ENCODE measurements around the gene ARMC10. TPM values are rescaled to one million over a fixed set of nuclear protein-coding genes. Genes with fewer than 3 reads are reported as not detected.
"Not testable (repeated sequence)": the region's sequence is repeated elsewhere in the genome, so short reads cannot be mapped to it uniquely, and the experiment has no call there.

ARMC10 gene
- polyA plus RNA-seq, 4 donors: 8.9 to 33.5 (median 17.4) TPM

- not testable (repeated sequence) for H3K4me3 ChIP-seq (ENCODE audit: low read depth in 1 of 3, low read length in 3 of 3); H3K36me3 ChIP-seq (ENCODE audit: control insufficient read depth in 3 of 3, insufficient read depth in 2 of 3, low read depth in 1 of 3, low read length in 3 of 3); H3K4me1 ChIP-seq (ENCODE audit: control insufficient read depth in 3 of 3, insufficient read depth in 2 of 3, low read depth in 1 of 3, low read length in 2 of 3); H3K27ac ChIP-seq (ENCODE audit: low read depth in 1 of 3, low read length in 2 of 3); DNase-seq; FAIRE-seq; H3K9me3 ChIP-seq (ENCODE audit: control insufficient read depth in 2 of 2, insufficient read depth in 1 of 2, low read depth in 1 of 2, low read length in 1 of 2); H3K27me3 ChIP-seq (ENCODE audit: control insufficient read depth in 3 of 3, insufficient read depth in 3 of 3, low read length in 3 of 3)
- WGBS, 3 donors: 63 to 96% (median 71%) methylated on average over 1 of the region's 1 CpG
Observed at GRCh38 chr7:103041815-103042214, 33.1 kb upstream of the ARMC10 start.

GRCh38 chr7:103048833-103049232, 26.1 kb upstream of the ARMC10 start:
- WGBS, 3 donors: 67 to 85% (median 70%) methylated on average over 2 of the region's 2 CpGs
- peaks cover 0 to 8% of the 10 kb centered on the region in 2 donors for H3K9me3 ChIP-seq (ENCODE audit: control insufficient read depth in 2 of 2, insufficient read depth in 1 of 2, low read depth in 1 of 2, low read length in 1 of 2)
- H3K4me1 ChIP-seq (ENCODE audit: control insufficient read depth in 3 of 3, insufficient read depth in 2 of 3, low read depth in 1 of 3, low read length in 2 of 3): no peaks in the 10 kb centered on the region
- DNase-seq (no peak), FAIRE-seq (no peak)
- H3K36me3 ChIP-seq (ENCODE audit: control insufficient read depth in 3 of 3, insufficient read depth in 2 of 3, low read depth in 1 of 3, low read length in 3 of 3): no peaks in the 10 kb centered on the region
- no peak overlapping the region for H3K27ac ChIP-seq (ENCODE audit: low read depth in 1 of 3, low read length in 2 of 3)
- H3K27me3 ChIP-seq (ENCODE audit: control insufficient read depth in 3 of 3, insufficient read depth in 3 of 3, low read length in 3 of 3): no peaks in the 10 kb centered on the region
- no peak overlapping the region for H3K4me3 ChIP-seq (ENCODE audit: low read depth in 1 of 3, low read length in 3 of 3)

GRCh38 chr7:103051519-103051918, 23.4 kb upstream of the ARMC10 start:
- H3K4me1 ChIP-seq (ENCODE audit: control insufficient read depth in 3 of 3, insufficient read depth in 2 of 3, low read depth in 1 of 3, low read length in 2 of 3): no peaks in the 10 kb centered on the region
- FAIRE-seq (no peak), DNase-seq (no peak)
- H3K9me3 ChIP-seq (ENCODE audit: control insufficient read depth in 2 of 2, insufficient read depth in 1 of 2, low read depth in 1 of 2, low read length in 1 of 2): peaks cover 0 to 8% of the 10 kb centered on the region in 2 donors
- H3K36me3 ChIP-seq (ENCODE audit: control insufficient read depth in 3 of 3, insufficient read depth in 2 of 3, low read depth in 1 of 3, low read length in 3 of 3): no peaks in the 10 kb centered on the region
- WGBS, 3 donors: 90 to 94% (median 91%) methylated on average over 6 of the region's 6 CpGs
- H3K4me3 ChIP-seq (ENCODE audit: low read depth in 1 of 3, low read length in 3 of 3): no peak overlapping the region
- no peaks in the 10 kb centered on the region for H3K27me3 ChIP-seq (ENCODE audit: control insufficient read depth in 3 of 3, insufficient read depth in 3 of 3, low read length in 3 of 3)
- no peak overlapping the region for H3K27ac ChIP-seq (ENCODE audit: low read depth in 1 of 3, low read length in 2 of 3)

GRCh38 chr7:103056006-103056405, 18.9 kb upstream of the ARMC10 start:
- FAIRE-seq; DNase-seq; H3K36me3 ChIP-seq (ENCODE audit: control insufficient read depth in 3 of 3, insufficient read depth in 2 of 3, low read depth in 1 of 3, low read length in 3 of 3); H3K4me3 ChIP-seq (ENCODE audit: low read depth in 1 of 3, low read length in 3 of 3); H3K27ac ChIP-seq (ENCODE audit: low read depth in 1 of 3, low read length in 2 of 3); H3K27me3 ChIP-seq (ENCODE audit: control insufficient read depth in 3 of 3, insufficient read depth in 3 of 3, low read length in 3 of 3); H3K4me1 ChIP-seq (ENCODE audit: control insufficient read depth in 3 of 3, insufficient read depth in 2 of 3, low read depth in 1 of 3, low read length in 2 of 3); H3K9me3 ChIP-seq (ENCODE audit: control insufficient read depth in 2 of 2, insufficient read depth in 1 of 2, low read depth in 1 of 2, low read length in 1 of 2): not testable (repeated sequence)
- 80 to 90% (median 88%) methylated on average over 1 of the region's 1 CpG for WGBS, 3 donors

GRCh38 chr7:103058122-103058521, 16.8 kb upstream of the ARMC10 start:
- no peak for DNase-seq
- no peaks in the 10 kb centered on the region for H3K36me3 ChIP-seq (ENCODE audit: control insufficient read depth in 3 of 3, insufficient read depth in 2 of 3, low read depth in 1 of 3, low read length in 3 of 3)
- no peak for FAIRE-seq
- no peak overlapping the region for H3K4me3 ChIP-seq (ENCODE audit: low read depth in 1 of 3, low read length in 3 of 3)
- H3K27ac ChIP-seq (ENCODE audit: low read depth in 1 of 3, low read length in 2 of 3): no peak overlapping the region
- no peaks in the 10 kb centered on the region for H3K27me3 ChIP-seq (ENCODE audit: control insufficient read depth in 3 of 3, insufficient read depth in 3 of 3, low read length in 3 of 3)
- H3K9me3 ChIP-seq (ENCODE audit: control insufficient read depth in 2 of 2, insufficient read depth in 1 of 2, low read depth in 1 of 2, low read length in 1 of 2): no peaks in the 10 kb centered on the region
- no peaks in the 10 kb centered on the region for H3K4me1 ChIP-seq (ENCODE audit: control insufficient read depth in 3 of 3, insufficient read depth in 2 of 3, low read depth in 1 of 3, low read length in 2 of 3)

- DNase-seq (no peak), FAIRE-seq (no peak)
- Histone ChIP-seq H3K36me3 (ENCODE audit: control insufficient read depth in 3 of 3, insufficient read depth in 2 of 3, low read depth in 1 of 3, low read length in 3 of 3) (no peaks in the 10 kb centered on the region), H3K27me3 (ENCODE audit: control insufficient read depth in 3 of 3, insufficient read depth in 3 of 3, low read length in 3 of 3) (no peaks in the 10 kb centered on the region), H3K9me3 (ENCODE audit: control insufficient read depth in 2 of 2, insufficient read depth in 1 of 2, low read depth in 1 of 2, low read length in 1 of 2) (no peaks in the 10 kb centered on the region), H3K4me1 (ENCODE audit: control insufficient read depth in 3 of 3, insufficient read depth in 2 of 3, low read depth in 1 of 3, low read length in 2 of 3) (no peaks in the 10 kb centered on the region), H3K27ac (ENCODE audit: low read depth in 1 of 3, low read length in 2 of 3) (no peak overlapping the region), H3K4me3 (ENCODE audit: low read depth in 1 of 3, low read length in 3 of 3) (no peak overlapping the region)
- 50 to 61% (median 56%) methylated on average over 2 of the region's 2 CpGs for WGBS, 3 donors
Observed at GRCh38 chr7:103059471-103059870, 15.5 kb upstream of the ARMC10 start.

- Histone ChIP-seq H3K27ac (ENCODE audit: low read depth in 1 of 3, low read length in 2 of 3) (no peak overlapping the region), H3K27me3 (ENCODE audit: control insufficient read depth in 3 of 3, insufficient read depth in 3 of 3, low read length in 3 of 3) (no peaks in the 10 kb centered on the region), H3K4me1 (ENCODE audit: control insufficient read depth in 3 of 3, insufficient read depth in 2 of 3, low read depth in 1 of 3, low read length in 2 of 3) (no peaks in the 10 kb centered on the region), H3K4me3 (ENCODE audit: low read depth in 1 of 3, low read length in 3 of 3) (no peak overlapping the region), H3K9me3 (ENCODE audit: control insufficient read depth in 2 of 2, insufficient read depth in 1 of 2, low read depth in 1 of 2, low read length in 1 of 2) (peaks cover 0 to 5% of the 10 kb centered on the region in 2 donors), H3K36me3 (ENCODE audit: control insufficient read depth in 3 of 3, insufficient read depth in 2 of 3, low read depth in 1 of 3, low read length in 3 of 3) (no peaks in the 10 kb centered on the region)
- DNase-seq (no peak), FAIRE-seq (no peak)
- 89% methylated on average over 3 of the region's 3 CpGs for whole genome bisulfite sequencing, 3 donors
Observed at GRCh38 chr7:103063895-103064294, 11.0 kb upstream of the ARMC10 start.

GRCh38 chr7:103065667-103066066, 9.3 kb upstream of the ARMC10 start:
- no peak overlapping the region for H3K4me3 ChIP-seq (ENCODE audit: low read depth in 1 of 3, low read length in 3 of 3)
- WGBS, 3 donors: 8 to 26% (median 21%) methylated on average over 1 of the region's 1 CpG
- H3K27me3 ChIP-seq (ENCODE audit: control insufficient read depth in 3 of 3, insufficient read depth in 3 of 3, low read length in 3 of 3): no peaks in the 10 kb centered on the region
- FAIRE-seq (no peak), DNase-seq (peak; percentile 9 to 16)
- peaks cover 0 to 6% of the 10 kb centered on the region in 2 donors for H3K9me3 ChIP-seq (ENCODE audit: control insufficient read depth in 2 of 2, insufficient read depth in 1 of 2, low read depth in 1 of 2, low read length in 1 of 2)
- no peak overlapping the region for H3K27ac ChIP-seq (ENCODE audit: low read depth in 1 of 3, low read length in 2 of 3)
- H3K4me1 ChIP-seq (ENCODE audit: control insufficient read depth in 3 of 3, insufficient read depth in 2 of 3, low read depth in 1 of 3, low read length in 2 of 3): no peaks in the 10 kb centered on the region
- no peaks in the 10 kb centered on the region for H3K36me3 ChIP-seq (ENCODE audit: control insufficient read depth in 3 of 3, insufficient read depth in 2 of 3, low read depth in 1 of 3, low read length in 3 of 3)
